Chondrocyte (in vitro differentiated cells): ENCODE results near the gene PCCB. TPM values are rescaled to one million over a fixed set of nuclear protein-coding genes. Genes with fewer than 3 reads are reported as not detected.
A peak's percentile ranks its signal among the peaks of the same experiment; 100 is the strongest.
"Not testable (repeated sequence)": the region's sequence is repeated elsewhere in the genome, so short reads cannot be mapped to it uniquely, and the experiment has no call there.

ENCODE experiments used
- DNase-seq: peaks from one replicate; pipeline ENCODE4 v3.0.0; 2021; ENCODE audit warnings: mixed read lengths, low spot score
- H3K27ac Mint-ChIP-seq: one replicate; pipeline ENCODE4 v1.8.0; 2021; ENCODE audit warnings: mild to moderate bottlenecking, moderate library complexity, mixed read lengths; ENCODE audit not compliant: unreplicated experiment
- H3K27me3 Mint-ChIP-seq: 2 replicates; pipeline ENCODE4 v1.8.0; 2021; ENCODE audit warnings: low read depth, mixed read lengths
- H3K36me3 Mint-ChIP-seq: 2 replicates; pipeline ENCODE4 v1.8.0; 2021; ENCODE audit warnings: low read depth, mixed read lengths
- H3K4me1 Mint-ChIP-seq: 2 replicates; pipeline ENCODE4 v1.8.0; 2021; ENCODE audit warnings: low read depth, mild to moderate bottlenecking, mixed read lengths
- H3K4me3 Mint-ChIP-seq: one replicate; pipeline ENCODE4 v1.8.0; 2021; ENCODE audit warnings: mild to moderate bottlenecking, moderate library complexity, mixed read lengths; ENCODE audit not compliant: unreplicated experiment
- H3K9me3 Mint-ChIP-seq: 2 replicates; pipeline ENCODE4 v1.8.0; 2021; ENCODE audit warnings: low read depth, mixed read lengths
- long read RNA-seq: library from polyadenylated mRNA; stranded (forward); transcript quantifications from one replicate; pipeline ENCODE4 v2.0.0, GENCODE V29; 2021
- total RNA-seq: library from RNA; stranded (reverse); gene quantifications from 3 replicates; pipeline ENCODE4 v1.2.1, GENCODE V29; 2021
- TF ChIP-seq, protein P1 (sequence below): fragments of 200-600 bp; sonication (generic); IDR thresholded peaks from 2 replicates; pipeline ENCODE4 v1.5.0; 2021; ENCODE audit warnings: antibody characterized with exemption, mild to moderate bottlenecking, moderate library complexity

PCCB gene
- total RNA-seq, result 31.1 to 35.1 TPM (median 32.8 TPM) in 3 replicates
- long read RNA-seq, transcript PCCB-201 (15 exons, 1,833 nt), result major isoform, 54 of 101 reads
- long read RNA-seq, partial matches to known transcripts, result 45 of 101 reads
- long read RNA-seq, other reads (novel, unspliced or antisense), result 1 of 101 reads

DNA sequence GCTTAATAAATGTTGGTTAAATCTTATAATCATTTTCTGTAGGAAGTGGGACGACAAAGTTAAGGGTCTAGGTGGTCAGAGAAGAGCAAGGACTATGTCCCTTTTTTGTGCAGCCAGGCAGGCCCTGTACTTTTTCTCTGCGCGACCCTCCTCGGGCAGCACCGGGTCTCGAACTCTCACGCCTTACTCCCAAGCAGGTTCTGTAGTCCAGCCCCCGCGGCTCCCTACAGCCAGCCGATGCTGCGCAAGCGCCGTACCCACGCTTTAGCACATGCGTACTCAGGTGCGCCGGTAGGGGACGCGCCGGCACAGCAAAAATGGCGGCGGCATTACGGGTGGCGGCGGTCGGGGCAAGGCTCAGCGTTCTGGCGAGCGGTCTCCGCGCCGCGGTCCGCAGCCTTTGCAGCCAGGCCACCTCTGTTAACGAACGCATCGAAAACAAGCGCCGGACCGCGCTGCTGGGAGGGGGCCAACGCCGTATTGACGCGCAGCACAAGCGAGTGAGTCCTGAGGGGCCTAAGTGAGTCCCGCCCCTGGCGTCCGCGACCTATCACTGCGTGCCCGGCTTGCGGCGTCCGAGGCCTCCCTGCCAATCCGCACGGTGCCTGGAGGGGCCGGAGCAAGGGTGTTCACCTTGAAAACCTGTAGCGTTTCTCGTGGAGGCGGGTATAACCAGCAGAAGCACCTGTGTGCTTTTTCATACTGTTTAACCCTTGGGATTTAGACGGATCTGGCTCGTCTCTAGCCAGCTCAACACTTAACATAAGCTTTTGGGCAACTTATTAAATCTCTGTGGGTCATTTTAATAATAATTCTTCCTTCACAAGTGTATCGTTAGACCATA lies at the start of gene PCCB:
PCCB (plus strand) TSS at position 282 of the 844 bp plus-strand sequence; CDS start at position 318, 36 bp downstream.
- peak; percentile 97 for DNase-seq
- Mint-ChIP-seq H3K27me3 (no peaks in the 10 kb centered on the region), H3K36me3 (no peaks in the 10 kb centered on the region), H3K27ac (peak within 1 kb of the TSS; percentile 95), H3K9me3 (no peaks in the 10 kb centered on the region), H3K4me1 (peaks cover 19% of the 10 kb centered on the region), H3K4me3 (peak within 1 kb of the TSS; percentile 88)
- TF ChIP-seq, protein P1, sequence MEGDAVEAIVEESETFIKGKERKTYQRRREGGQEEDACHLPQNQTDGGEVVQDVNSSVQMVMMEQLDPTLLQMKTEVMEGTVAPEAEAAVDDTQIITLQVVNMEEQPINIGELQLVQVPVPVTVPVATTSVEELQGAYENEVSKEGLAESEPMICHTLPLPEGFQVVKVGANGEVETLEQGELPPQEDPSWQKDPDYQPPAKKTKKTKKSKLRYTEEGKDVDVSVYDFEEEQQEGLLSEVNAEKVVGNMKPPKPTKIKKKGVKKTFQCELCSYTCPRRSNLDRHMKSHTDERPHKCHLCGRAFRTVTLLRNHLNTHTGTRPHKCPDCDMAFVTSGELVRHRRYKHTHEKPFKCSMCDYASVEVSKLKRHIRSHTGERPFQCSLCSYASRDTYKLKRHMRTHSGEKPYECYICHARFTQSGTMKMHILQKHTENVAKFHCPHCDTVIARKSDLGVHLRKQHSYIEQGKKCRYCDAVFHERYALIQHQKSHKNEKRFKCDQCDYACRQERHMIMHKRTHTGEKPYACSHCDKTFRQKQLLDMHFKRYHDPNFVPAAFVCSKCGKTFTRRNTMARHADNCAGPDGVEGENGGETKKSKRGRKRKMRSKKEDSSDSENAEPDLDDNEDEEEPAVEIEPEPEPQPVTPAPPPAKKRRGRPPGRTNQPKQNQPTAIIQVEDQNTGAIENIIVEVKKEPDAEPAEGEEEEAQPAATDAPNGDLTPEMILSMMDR, result peak; percentile 90

DNA sequence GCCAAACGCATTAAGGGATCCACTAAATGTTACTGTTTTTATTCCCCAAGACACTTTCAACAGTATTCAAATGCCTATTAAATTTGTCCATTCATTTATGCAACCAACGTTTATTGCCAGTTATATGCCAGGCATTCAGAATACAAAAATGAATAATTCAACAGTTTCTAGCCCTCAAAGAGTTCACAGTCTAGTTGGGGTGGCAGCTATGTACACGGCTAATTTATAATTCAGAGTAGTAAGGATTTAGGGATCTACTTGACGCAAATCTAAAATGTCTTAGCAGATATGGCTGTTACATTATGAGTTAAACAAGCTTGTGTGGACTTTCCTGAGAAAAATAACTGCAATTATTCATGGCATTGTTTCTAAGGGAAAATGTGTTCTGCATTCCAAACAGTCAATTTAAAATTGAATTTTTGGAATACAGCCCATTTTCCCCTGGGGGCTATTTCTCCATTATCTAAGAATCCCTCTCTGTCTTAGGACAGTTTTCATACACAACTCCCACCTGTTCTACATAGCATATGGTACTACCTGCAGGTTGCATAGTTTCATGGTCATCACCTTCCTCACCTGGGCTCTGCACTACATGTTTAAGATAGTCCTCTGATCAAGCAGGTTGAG lies 42.5 kb upstream of the PCCB start:
- no peak overlapping the region for H3K4me3 Mint-ChIP-seq
- TF ChIP-seq, protein P1, result no peak
- peaks cover 5% of the 10 kb centered on the region for H3K4me1 Mint-ChIP-seq
- no peaks in the 10 kb centered on the region for H3K36me3 Mint-ChIP-seq
- H3K27me3 Mint-ChIP-seq, result peaks cover 2% of the 10 kb centered on the region
- no peak overlapping the region for H3K27ac Mint-ChIP-seq
- no peak for DNase-seq
- no peaks in the 10 kb centered on the region for H3K9me3 Mint-ChIP-seq

DNA sequence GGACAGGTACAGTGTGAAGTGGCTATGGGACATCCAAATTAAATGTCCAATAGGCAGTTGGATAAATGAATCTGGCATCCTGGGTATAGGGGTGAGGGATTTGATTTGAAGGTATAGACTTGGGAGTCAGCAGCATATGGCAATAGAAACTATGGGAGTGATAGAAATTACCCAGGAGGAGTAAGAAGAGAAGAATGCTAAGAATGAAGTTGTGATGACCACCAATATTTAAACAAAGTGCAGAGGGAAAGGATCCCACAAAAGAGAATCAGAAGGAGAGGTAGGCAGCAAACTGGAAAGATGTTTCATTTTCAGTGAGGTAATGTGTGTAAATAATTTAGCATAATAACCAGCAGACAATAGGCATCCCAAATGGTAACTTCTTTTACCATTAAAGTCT lies 40.2 kb upstream of the PCCB start:
- H3K36me3 Mint-ChIP-seq, result no peaks in the 10 kb centered on the region
- TF ChIP-seq, protein P1, result no peak
- H3K9me3 Mint-ChIP-seq, result no peaks in the 10 kb centered on the region
- peaks cover 5% of the 10 kb centered on the region for H3K4me1 Mint-ChIP-seq
- peaks cover 2% of the 10 kb centered on the region for H3K27me3 Mint-ChIP-seq
- H3K27ac Mint-ChIP-seq, result no peak overlapping the region
- no peak overlapping the region for H3K4me3 Mint-ChIP-seq
- no peak for DNase-seq

- DNase-seq, result no peak
- H3K36me3 Mint-ChIP-seq, result no peaks in the 10 kb centered on the region
Observed at GRCh38 chr3:136211547-136211946, 38.6 kb upstream of the PCCB start.

GRCh38 chr3:136222746-136223145 lies 27.4 kb upstream of the PCCB start:
- not testable (repeated sequence) for H3K4me1 Mint-ChIP-seq, DNase-seq, H3K27ac Mint-ChIP-seq, H3K4me3 Mint-ChIP-seq, H3K9me3 Mint-ChIP-seq, H3K36me3 Mint-ChIP-seq, H3K27me3 Mint-ChIP-seq

More at GRCh38 chr3:136211547-136211946, 38.6 kb upstream of the PCCB start:
- Mint-ChIP-seq H3K4me3 (no peak overlapping the region), H3K4me1 (peaks cover 5% of the 10 kb centered on the region), H3K27me3 (no peaks in the 10 kb centered on the region), H3K27ac (no peak overlapping the region), H3K9me3 (no peaks in the 10 kb centered on the region)
- TF ChIP-seq, protein P1, result no peak
